WTC11 (cell line): Measurements from ENCODE around the gene ACTRT2. TPM values are rescaled to one million over a fixed set of nuclear protein-coding genes. Genes with fewer than 3 reads are reported as not detected.

Experiments used
- ATAC-seq: fragments of 200-7000 bp; cut with Tn5 transposase; 2 replicates; pipeline ENCODE4 v1.10.0; 2021; ENCODE audit warnings: mild to moderate bottlenecking, moderate library complexity
- CTCF ChIA-PET: fragments of 300-600 bp; sonication (Branson Sonifier 250); formaldehyde crosslinking; loops from one replicate; lab custom pipeline; 2021; ENCODE audit warnings: antibody characterized with exemption; lab: Charles Lee
- POLR2A ChIA-PET: fragments of 350-600 bp; sonication (Branson Sonifier 250); formaldehyde crosslinking; loops from one replicate; lab custom pipeline; 2021; ENCODE audit warnings: antibody characterized with exemption; lab: Charles Lee
- DNase-seq: peaks from one replicate; pipeline ENCODE4 v3.0.0; 2021; ENCODE audit warnings: low spot score
- H3K27ac Mint-ChIP-seq: 2 replicates; pipeline ENCODE4 v1.8.0; 2021; ENCODE audit warnings: mixed read lengths
- H3K27me3 Mint-ChIP-seq: 2 replicates; pipeline ENCODE4 v1.8.0; 2021; ENCODE audit warnings: low read depth, mild to moderate bottlenecking, moderate library complexity, mixed read lengths
- H3K36me3 Mint-ChIP-seq: 2 replicates; pipeline ENCODE4 v1.8.0; 2021; ENCODE audit warnings: mixed read lengths
- H3K4me1 Mint-ChIP-seq: 2 replicates; pipeline ENCODE4 v1.8.0; 2022; ENCODE audit warnings: mixed read lengths
- H3K4me3 Mint-ChIP-seq: 2 replicates; pipeline ENCODE4 v1.8.0; 2021; ENCODE audit warnings: mild to moderate bottlenecking, moderate library complexity, mixed read lengths
- H3K9me3 Mint-ChIP-seq: 2 replicates; pipeline ENCODE4 v1.8.0; 2021; ENCODE audit warnings: mixed read lengths
- E2F5 ChIP-seq: sonication (generic); formaldehyde crosslinking; IDR thresholded peaks from 2 replicates; pipeline ENCODE4 v1.8.1; 2022; ENCODE audit warnings: mild to moderate bottlenecking, moderate library complexity, missing genetic modification reagents
- ELF4 ChIP-seq: sonication (generic); formaldehyde crosslinking; IDR thresholded peaks from 2 replicates; pipeline ENCODE4 v1.8.1; 2022; ENCODE audit warnings: low read depth, mild to moderate bottlenecking, moderate library complexity, missing genetic modification reagents
- EMX1 ChIP-seq: fragments of 250-450 bp; sonication (Bioruptor Pico); IDR thresholded peaks from 2 replicates; pipeline ENCODE4 v1.8.0; 2021; ENCODE audit warnings: mild to moderate bottlenecking
- ETV6 ChIP-seq: sonication (generic); formaldehyde crosslinking; IDR thresholded peaks from 2 replicates; pipeline ENCODE4 v1.8.1; 2022; ENCODE audit warnings: mild to moderate bottlenecking, missing genetic modification reagents
- FOXK1 ChIP-seq: sonication (generic); formaldehyde crosslinking; IDR thresholded peaks from 2 replicates; pipeline ENCODE4 v1.8.0; 2022; ENCODE audit warnings: mild to moderate bottlenecking, moderate library complexity, missing genetic modification reagents
- FOXP1 ChIP-seq: sonication (generic); formaldehyde crosslinking; IDR thresholded peaks from 2 replicates; pipeline ENCODE4 v1.8.0; 2022; ENCODE audit warnings: missing genetic modification reagents, mild to moderate bottlenecking, moderate library complexity, borderline replicate concordance
- FOXP4 ChIP-seq: sonication (generic); formaldehyde crosslinking; IDR thresholded peaks from 2 replicates; pipeline ENCODE4 v1.8.0; 2022; ENCODE audit warnings: mild to moderate bottlenecking, missing genetic modification reagents
- HMGA2 ChIP-seq: fragments of 250-450 bp; sonication (Bioruptor Pico); IDR thresholded peaks from 2 replicates; pipeline ENCODE4 v1.4.0; 2021; ENCODE audit warnings: mild to moderate bottlenecking, moderate library complexity
- IRF2 ChIP-seq: sonication (generic); formaldehyde crosslinking; IDR thresholded peaks from 2 replicates; pipeline ENCODE4 v1.8.0; 2022; ENCODE audit warnings: low read depth, missing genetic modification reagents, borderline replicate concordance
- JUN ChIP-seq: sonication (generic); formaldehyde crosslinking; IDR thresholded peaks from 2 replicates; pipeline ENCODE4 v1.8.0; 2023; ENCODE audit warnings: mild to moderate bottlenecking, missing genetic modification reagents
- KAT7 ChIP-seq: sonication (generic); formaldehyde crosslinking; IDR thresholded peaks from 2 replicates; pipeline ENCODE4 v1.8.1; 2023; ENCODE audit warnings: missing genetic modification reagents, mild to moderate bottlenecking, borderline replicate concordance
- MYBL2 ChIP-seq: sonication (generic); formaldehyde crosslinking; IDR thresholded peaks from 2 replicates; pipeline ENCODE4 v1.8.1; 2023; ENCODE audit warnings: mild to moderate bottlenecking, moderate library complexity, missing genetic modification reagents
- NFATC4 ChIP-seq: fragments of 250-450 bp; sonication (Bioruptor Pico); IDR thresholded peaks from 2 replicates; pipeline ENCODE4 v1.9.0; 2021; ENCODE audit warnings: mild to moderate bottlenecking
- NR1H2 ChIP-seq: sonication (generic); formaldehyde crosslinking; IDR thresholded peaks from 2 replicates; pipeline ENCODE4 v1.9.0; 2021; ENCODE audit warnings: mild to moderate bottlenecking, moderate library complexity, missing genetic modification reagents
- RORB ChIP-seq: fragments of 250-450 bp; sonication (Bioruptor Pico); IDR thresholded peaks from 2 replicates; pipeline ENCODE4 v1.9.0; 2021; ENCODE audit warnings: mild to moderate bottlenecking
- SMAD3 ChIP-seq: sonication (generic); formaldehyde crosslinking; IDR thresholded peaks from 2 replicates; pipeline ENCODE4 v1.8.0; 2022; ENCODE audit warnings: missing genetic modification reagents, mild to moderate bottlenecking, borderline replicate concordance
- SP1 ChIP-seq: sonication (generic); formaldehyde crosslinking; conservative IDR thresholded peaks from 2 replicates; pipeline ENCODE4 v1.8.1; 2022; ENCODE audit warnings: missing genetic modification reagents
- TCF7 ChIP-seq: sonication (generic); formaldehyde crosslinking; IDR thresholded peaks from 2 replicates; pipeline ENCODE4 v1.8.0; 2022; ENCODE audit warnings: mild to moderate bottlenecking, low read depth, missing genetic modification reagents, moderate library complexity
- ZNF121 ChIP-seq: sonication (generic); formaldehyde crosslinking; IDR thresholded peaks from 2 replicates; pipeline ENCODE4 v1.8.0; 2023; ENCODE audit warnings: missing genetic modification reagents
- ZNF263 ChIP-seq: sonication (generic); formaldehyde crosslinking; IDR thresholded peaks from 2 replicates; pipeline ENCODE4 v1.8.1; 2022; ENCODE audit warnings: low read depth, mild to moderate bottlenecking, moderate library complexity, missing genetic modification reagents
- ZNF317 ChIP-seq: sonication (generic); formaldehyde crosslinking; IDR thresholded peaks from 2 replicates; pipeline ENCODE4 v1.8.1; 2023; ENCODE audit warnings: low read depth, mild to moderate bottlenecking, moderate library complexity, missing genetic modification reagents, borderline replicate concordance
- ZNF396 ChIP-seq: fragments of 250-450 bp; sonication (Bioruptor Pico); IDR thresholded peaks from 2 replicates; pipeline ENCODE4 v1.8.0; 2021; ENCODE audit warnings: mild to moderate bottlenecking, moderate library complexity, borderline replicate concordance
- ZNF423 ChIP-seq: fragments of 250-450 bp; sonication (Bioruptor Pico); IDR thresholded peaks from 2 replicates; pipeline ENCODE4 v2.1.2; 2022; ENCODE audit warnings: mild to moderate bottlenecking, moderate library complexity
- total RNA-seq: library from RNA; stranded (reverse); gene quantifications from 3 replicates; pipeline ENCODE4 v1.2.3, GENCODE V29; 2021
- TF ChIP-seq, protein P1 (sequence below): sonication (generic); formaldehyde crosslinking; IDR thresholded peaks from 2 replicates; pipeline ENCODE4 v1.8.1; 2022; ENCODE audit warnings: low read depth, mild to moderate bottlenecking, moderate library complexity, missing genetic modification reagents, borderline replicate concordance
- TF ChIP-seq, protein P2 (sequence below): sonication (generic); formaldehyde crosslinking; IDR thresholded peaks from 2 replicates; pipeline ENCODE4 v1.8.1; 2023; ENCODE audit warnings: mild to moderate bottlenecking, missing genetic modification reagents, borderline replicate concordance
- TF ChIP-seq, protein P3 (sequence below): sonication (generic); formaldehyde crosslinking; IDR thresholded peaks from 2 replicates; pipeline ENCODE4 v1.8.1; 2023; ENCODE audit warnings: mild to moderate bottlenecking, missing genetic modification reagents

Gene ACTRT2
- total RNA-seq, 1 experiment from 2014 or later = not detected

DNA sequence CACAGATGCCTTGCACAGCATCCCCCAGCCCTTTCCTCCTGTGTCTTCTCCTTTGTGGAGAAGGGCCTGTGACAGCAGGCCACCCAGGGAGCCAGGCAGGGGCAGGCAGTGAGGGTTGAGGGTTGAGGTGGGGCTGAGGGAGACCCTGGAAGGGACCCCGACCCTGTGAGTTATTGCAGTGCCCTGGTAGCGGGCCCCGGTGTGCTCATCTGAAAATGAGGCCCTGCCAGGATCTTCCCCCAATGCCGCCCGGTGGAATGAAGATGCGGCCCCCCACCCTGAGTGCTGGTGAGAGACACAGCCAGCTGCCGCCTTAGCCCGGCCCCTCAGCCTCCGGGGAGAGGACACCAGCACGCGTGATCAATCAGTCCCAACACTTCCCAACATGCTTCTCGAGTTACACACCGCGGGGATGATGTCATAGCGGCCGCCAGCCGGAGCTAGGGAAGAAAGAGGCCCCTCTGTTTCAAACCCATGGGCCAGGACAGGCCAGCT lies 36.2 kb upstream of the ACTRT2 start:
- no peaks in the 10 kb centered on the region for H3K27me3 Mint-ChIP-seq
- no peak for DNase-seq
- TF ChIP-seq TCF7 (CRISPR knock-in tag) (no peak), FOXP4 (CRISPR knock-in tag) (no peak), E2F5 (CRISPR knock-in tag) (no peak), HMGA2 (no peak), MYBL2 (no peak), SMAD3 (CRISPR knock-in tag) (no peak), ZNF263 (CRISPR knock-in tag) (no peak), ZNF121 (CRISPR knock-in tag) (no peak)
- TF ChIP-seq, protein P1, sequence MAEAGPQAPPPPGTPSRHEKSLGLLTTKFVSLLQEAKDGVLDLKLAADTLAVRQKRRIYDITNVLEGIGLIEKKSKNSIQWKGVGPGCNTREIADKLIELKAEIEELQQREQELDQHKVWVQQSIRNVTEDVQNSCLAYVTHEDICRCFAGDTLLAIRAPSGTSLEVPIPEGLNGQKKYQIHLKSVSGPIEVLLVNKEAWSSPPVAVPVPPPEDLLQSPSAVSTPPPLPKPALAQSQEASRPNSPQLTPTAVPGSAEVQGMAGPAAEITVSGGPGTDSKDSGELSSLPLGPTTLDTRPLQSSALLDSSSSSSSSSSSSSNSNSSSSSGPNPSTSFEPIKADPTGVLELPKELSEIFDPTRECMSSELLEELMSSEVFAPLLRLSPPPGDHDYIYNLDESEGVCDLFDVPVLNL (CRISPR knock-in tag) = no peak
- TF ChIP-seq, all 79 proteins: peak for 0
- peaks cover 4% of the 10 kb centered on the region; the same call in 1 of the 2 replicates for H3K4me1 Mint-ChIP-seq
- H3K36me3 Mint-ChIP-seq = peaks cover 28% of the 10 kb centered on the region
- ChIA-PET CTCF (no interaction called here), POLR2A (no interaction called here)
- H3K4me3 Mint-ChIP-seq = no peak overlapping the region
- no peak for ATAC-seq
- H3K9me3 Mint-ChIP-seq = peaks cover 28% of the 10 kb centered on the region
- no peak overlapping the region for H3K27ac Mint-ChIP-seq

- ChIA-PET POLR2A (no interaction called here), CTCF (no interaction called here)
- Mint-ChIP-seq H3K9me3 (peaks cover 34% of the 10 kb centered on the region), H3K27ac (no peak overlapping the region), H3K4me3 (no peak overlapping the region), H3K4me1 (peaks cover 4% of the 10 kb centered on the region; the same call in 1 of the 2 replicates), H3K36me3 (peaks cover 24% of the 10 kb centered on the region), H3K27me3 (no peaks in the 10 kb centered on the region)
- TF ChIP-seq ZNF317 (no peak), IRF2 (CRISPR knock-in tag) (no peak), EMX1 (CRISPR knock-in tag) (no peak), RORB (CRISPR knock-in tag) (no peak), FOXK1 (CRISPR knock-in tag) (no peak), FOXP1 (CRISPR knock-in tag) (no peak), NR1H2 (CRISPR knock-in tag) (no peak), KAT7 (CRISPR knock-in tag) (no peak), SMAD3 (CRISPR knock-in tag) (no peak), JUN (CRISPR knock-in tag) (no peak), SP1 (CRISPR knock-in tag) (no peak), NFATC4 (CRISPR knock-in tag) (no peak), ZNF396 (CRISPR knock-in tag) (no peak), ETV6 (CRISPR knock-in tag) (no peak), ELF4 (no peak), ZNF423 (CRISPR knock-in tag) (no peak)
- TF ChIP-seq, protein P2, sequence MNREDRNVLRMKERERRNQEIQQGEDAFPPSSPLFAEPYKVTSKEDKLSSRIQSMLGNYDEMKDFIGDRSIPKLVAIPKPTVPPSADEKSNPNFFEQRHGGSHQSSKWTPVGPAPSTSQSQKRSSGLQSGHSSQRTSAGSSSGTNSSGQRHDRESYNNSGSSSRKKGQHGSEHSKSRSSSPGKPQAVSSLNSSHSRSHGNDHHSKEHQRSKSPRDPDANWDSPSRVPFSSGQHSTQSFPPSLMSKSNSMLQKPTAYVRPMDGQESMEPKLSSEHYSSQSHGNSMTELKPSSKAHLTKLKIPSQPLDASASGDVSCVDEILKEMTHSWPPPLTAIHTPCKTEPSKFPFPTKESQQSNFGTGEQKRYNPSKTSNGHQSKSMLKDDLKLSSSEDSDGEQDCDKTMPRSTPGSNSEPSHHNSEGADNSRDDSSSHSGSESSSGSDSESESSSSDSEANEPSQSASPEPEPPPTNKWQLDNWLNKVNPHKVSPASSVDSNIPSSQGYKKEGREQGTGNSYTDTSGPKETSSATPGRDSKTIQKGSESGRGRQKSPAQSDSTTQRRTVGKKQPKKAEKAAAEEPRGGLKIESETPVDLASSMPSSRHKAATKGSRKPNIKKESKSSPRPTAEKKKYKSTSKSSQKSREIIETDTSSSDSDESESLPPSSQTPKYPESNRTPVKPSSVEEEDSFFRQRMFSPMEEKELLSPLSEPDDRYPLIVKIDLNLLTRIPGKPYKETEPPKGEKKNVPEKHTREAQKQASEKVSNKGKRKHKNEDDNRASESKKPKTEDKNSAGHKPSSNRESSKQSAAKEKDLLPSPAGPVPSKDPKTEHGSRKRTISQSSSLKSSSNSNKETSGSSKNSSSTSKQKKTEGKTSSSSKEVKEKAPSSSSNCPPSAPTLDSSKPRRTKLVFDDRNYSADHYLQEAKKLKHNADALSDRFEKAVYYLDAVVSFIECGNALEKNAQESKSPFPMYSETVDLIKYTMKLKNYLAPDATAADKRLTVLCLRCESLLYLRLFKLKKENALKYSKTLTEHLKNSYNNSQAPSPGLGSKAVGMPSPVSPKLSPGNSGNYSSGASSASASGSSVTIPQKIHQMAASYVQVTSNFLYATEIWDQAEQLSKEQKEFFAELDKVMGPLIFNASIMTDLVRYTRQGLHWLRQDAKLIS (CRISPR knock-in tag) = no peak
- TF ChIP-seq, protein P3, sequence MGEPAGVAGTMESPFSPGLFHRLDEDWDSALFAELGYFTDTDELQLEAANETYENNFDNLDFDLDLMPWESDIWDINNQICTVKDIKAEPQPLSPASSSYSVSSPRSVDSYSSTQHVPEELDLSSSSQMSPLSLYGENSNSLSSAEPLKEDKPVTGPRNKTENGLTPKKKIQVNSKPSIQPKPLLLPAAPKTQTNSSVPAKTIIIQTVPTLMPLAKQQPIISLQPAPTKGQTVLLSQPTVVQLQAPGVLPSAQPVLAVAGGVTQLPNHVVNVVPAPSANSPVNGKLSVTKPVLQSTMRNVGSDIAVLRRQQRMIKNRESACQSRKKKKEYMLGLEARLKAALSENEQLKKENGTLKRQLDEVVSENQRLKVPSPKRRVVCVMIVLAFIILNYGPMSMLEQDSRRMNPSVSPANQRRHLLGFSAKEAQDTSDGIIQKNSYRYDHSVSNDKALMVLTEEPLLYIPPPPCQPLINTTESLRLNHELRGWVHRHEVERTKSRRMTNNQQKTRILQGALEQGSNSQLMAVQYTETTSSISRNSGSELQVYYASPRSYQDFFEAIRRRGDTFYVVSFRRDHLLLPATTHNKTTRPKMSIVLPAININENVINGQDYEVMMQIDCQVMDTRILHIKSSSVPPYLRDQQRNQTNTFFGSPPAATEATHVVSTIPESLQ (CRISPR knock-in tag) = no peak
- no peak for ATAC-seq
- DNase-seq = no peak
Observed at GRCh38 chr1:2985694-2986548, 35.3 kb upstream of the ACTRT2 start.
